Stomach smooth muscle (tissue), 2 donors: Measurements from ENCODE around the gene NASP.
A peak's percentile ranks its signal among the peaks of the same experiment; 100 is the strongest.

Experiments used
- H3K27ac ChIP-seq: one replicate; pipeline ENCODE4 v1.7.0; 2013; ENCODE audit warnings: mild to moderate bottlenecking, low read length, inconsistent platforms
- H3K27me3 ChIP-seq, 2 donors: one replicate each; pipeline ENCODE4 v1.7.0; 2013; ENCODE audit warnings: low read length in 2 of 2; ENCODE audit not compliant: insufficient read depth in 2 of 2, control insufficient read depth in 1 of 2
- H3K36me3 ChIP-seq, 2 donors: one replicate each; pipeline ENCODE4 v1.7.0; 2013; ENCODE audit warnings: low read length in 2 of 2; ENCODE audit not compliant: control insufficient read depth in 2 of 2, insufficient read depth in 2 of 2
- H3K4me1 ChIP-seq: one replicate; pipeline ENCODE4 v1.7.0; 2013; ENCODE audit warnings: low read length; ENCODE audit not compliant: control insufficient read depth, insufficient read depth
- H3K4me3 ChIP-seq, 2 donors: one replicate each; pipeline ENCODE4 v1.7.0; 2013; ENCODE audit warnings: low read length in 2 of 2
- H3K9ac ChIP-seq, 2 donors: one replicate each; pipeline ENCODE4 v1.7.0; 2013; ENCODE audit warnings: low read length in 2 of 2, mild to moderate bottlenecking in 1 of 2
- H3K9me3 ChIP-seq, 2 donors: one replicate each; pipeline ENCODE4 v1.7.0; 2013; ENCODE audit warnings: low read length in 2 of 2; ENCODE audit not compliant: control insufficient read depth in 2 of 2
- donor health status: healthy.
- donor health status: Pancreatic carcinoma.

NASP gene

DNA sequence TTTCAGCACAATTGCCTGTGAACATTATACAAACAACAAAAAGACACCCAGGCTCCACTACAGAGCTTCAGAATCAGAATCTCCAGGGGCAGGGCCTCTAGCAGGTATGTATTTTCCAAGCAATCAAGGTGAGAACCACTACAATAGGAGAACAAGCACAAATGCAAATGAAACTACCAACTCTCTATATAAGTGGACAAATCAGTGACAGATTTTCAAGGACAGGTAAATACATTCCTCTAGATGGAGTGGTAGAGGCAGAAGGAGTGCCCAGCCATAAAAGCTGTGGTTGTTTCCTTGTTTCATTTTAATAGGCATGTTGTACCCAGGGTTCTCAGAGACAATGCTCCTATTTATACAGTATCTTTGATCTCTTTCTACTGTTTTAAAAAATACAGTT lies 60.1 kb downstream of the NASP start:
- Histone ChIP-seq H3K4me1 (peaks cover 6% of the 10 kb centered on the region), H3K9me3 (no peaks in the 10 kb centered on the region), H3K36me3 (peaks cover 15 to 21% of the 10 kb centered on the region in 2 donors), H3K27ac (no peak overlapping the region), H3K27me3 (no peaks in the 10 kb centered on the region), H3K9ac (no peak overlapping the region), H3K4me3 (no peak overlapping the region)

GRCh38 chr1:45644661-45645060 lies 60.8 kb downstream of the NASP start:
- no peaks in the 10 kb centered on the region for H3K27me3 ChIP-seq
- no peak overlapping the region for H3K4me3 ChIP-seq
- no peak overlapping the region for H3K9ac ChIP-seq
- H3K27ac ChIP-seq, result no peak overlapping the region
- H3K4me1 ChIP-seq, result peaks cover 6% of the 10 kb centered on the region
- peaks cover 13 to 18% of the 10 kb centered on the region in 2 donors for H3K36me3 ChIP-seq
- no peaks in the 10 kb centered on the region for H3K9me3 ChIP-seq

- Histone ChIP-seq H3K27me3 (no peaks in the 10 kb centered on the region), H3K27ac (peak overlapping the region; percentile 18), H3K36me3 (peaks cover 12 to 17% of the 10 kb centered on the region in 2 donors), H3K9ac (peak overlapping the region in 1 of 2 donors; percentile 11), H3K4me1 (peaks cover 6% of the 10 kb centered on the region), H3K4me3 (peak overlapping the region; percentile 22 to 28), H3K9me3 (no peaks in the 10 kb centered on the region)
Measured at GRCh38 chr1:45647248-45648021, 63.6 kb downstream of the NASP start.

DNA sequence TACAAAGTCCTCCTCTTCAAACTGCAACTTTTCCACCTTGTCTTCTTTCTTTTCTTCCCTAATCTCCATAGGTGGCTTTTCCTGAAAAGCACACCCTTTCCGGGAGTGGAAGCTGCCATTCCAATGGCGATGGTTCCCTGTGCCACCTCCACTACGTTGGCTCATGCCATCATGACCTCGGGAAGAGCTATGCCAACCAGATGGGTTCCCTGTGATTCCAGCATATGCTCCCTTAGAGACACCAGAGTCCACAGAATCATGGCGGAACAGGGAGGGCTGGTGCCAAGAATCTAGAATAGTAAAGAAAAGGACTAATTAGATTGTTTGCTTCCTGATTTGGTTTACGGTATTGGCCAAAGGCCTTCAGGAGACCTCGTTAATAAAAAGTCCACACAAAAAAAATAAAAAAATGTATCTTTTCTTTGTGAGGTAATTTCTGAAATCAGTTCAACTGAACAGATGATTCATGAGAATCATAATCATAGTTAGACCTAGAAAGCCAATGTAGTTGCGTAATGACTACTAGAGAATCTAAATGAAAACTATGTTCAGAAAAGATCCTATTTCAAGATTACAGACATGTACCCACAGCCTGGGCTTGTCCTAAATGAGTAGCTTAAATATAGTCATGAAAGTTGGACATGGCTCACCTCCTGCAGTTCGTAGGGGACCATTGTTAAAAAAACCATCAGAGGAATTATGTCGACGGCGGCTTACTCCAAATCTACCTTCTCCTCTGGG lies 70.9 kb downstream of the NASP start:
- H3K27me3 ChIP-seq, result no peaks in the 10 kb centered on the region
- H3K36me3 ChIP-seq, result peaks cover 50 to 51% of the 10 kb centered on the region in 2 donors
- no peaks in the 10 kb centered on the region for H3K4me1 ChIP-seq
- no peak overlapping the region for H3K4me3 ChIP-seq
- no peak overlapping the region for H3K9ac ChIP-seq
- no peaks in the 10 kb centered on the region for H3K9me3 ChIP-seq
- no peak overlapping the region for H3K27ac ChIP-seq

GRCh38 chr1:45656573-45657226 lies 72.9 kb downstream of the NASP start:
- Histone ChIP-seq H3K36me3 (peaks cover 46 to 54% of the 10 kb centered on the region in 2 donors), H3K4me3 (no peak overlapping the region), H3K27me3 (no peaks in the 10 kb centered on the region), H3K4me1 (no peaks in the 10 kb centered on the region), H3K27ac (no peak overlapping the region), H3K9ac (no peak overlapping the region), H3K9me3 (no peaks in the 10 kb centered on the region)

DNA sequence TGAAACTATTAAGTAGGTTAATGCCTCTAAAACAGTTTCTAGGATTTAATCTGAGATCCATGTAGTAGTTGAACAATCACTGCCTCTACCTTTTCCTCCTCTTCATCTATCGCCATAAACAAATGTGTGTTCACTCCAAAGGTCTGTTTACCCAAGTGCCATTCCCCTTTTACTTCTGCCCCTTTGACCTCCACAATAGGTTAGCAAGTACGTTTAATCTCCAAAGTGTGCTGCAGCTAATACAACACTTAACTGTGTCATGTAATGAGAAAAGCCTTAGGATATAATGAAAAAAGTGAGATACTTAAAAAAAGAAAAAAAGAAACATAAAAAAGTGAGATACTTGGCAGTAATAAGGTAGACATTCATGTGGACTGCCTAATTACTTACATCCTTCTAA lies 74.3 kb downstream of the NASP start:
- H3K9ac ChIP-seq, result no peak overlapping the region
- H3K4me1 ChIP-seq, result no peaks in the 10 kb centered on the region
- H3K27me3 ChIP-seq, result no peaks in the 10 kb centered on the region
- no peak overlapping the region for H3K4me3 ChIP-seq
- H3K9me3 ChIP-seq, result no peaks in the 10 kb centered on the region
- H3K36me3 ChIP-seq, result peaks cover 42 to 50% of the 10 kb centered on the region in 2 donors
- no peak overlapping the region for H3K27ac ChIP-seq

DNA sequence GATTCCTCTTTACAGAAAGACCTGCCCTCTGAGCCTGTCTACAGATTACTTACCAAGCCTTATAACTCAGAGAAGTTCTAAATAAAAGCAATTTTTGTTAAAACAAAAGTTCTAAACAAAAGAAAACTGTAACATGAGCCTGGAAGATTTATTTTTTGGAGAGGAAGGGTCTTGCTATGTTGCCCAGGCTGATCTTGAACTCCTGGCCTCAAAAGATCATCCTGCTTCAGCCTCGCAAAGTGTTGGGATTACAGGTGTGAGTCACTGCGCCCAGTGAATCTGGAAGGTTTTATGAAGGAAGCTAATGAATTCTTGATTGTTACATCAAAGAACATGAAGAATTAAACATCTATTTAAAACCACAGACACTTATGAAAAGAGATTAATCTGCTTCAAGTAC lies 75.4 kb downstream of the NASP start:
- H3K9ac ChIP-seq, result no peak overlapping the region
- no peak overlapping the region for H3K4me3 ChIP-seq
- H3K4me1 ChIP-seq, result no peaks in the 10 kb centered on the region
- peaks cover 39 to 49% of the 10 kb centered on the region in 2 donors for H3K36me3 ChIP-seq
- no peaks in the 10 kb centered on the region for H3K9me3 ChIP-seq
- no peak overlapping the region for H3K27ac ChIP-seq
- no peaks in the 10 kb centered on the region for H3K27me3 ChIP-seq

- H3K27ac ChIP-seq, result no peak overlapping the region
- no peaks in the 10 kb centered on the region for H3K27me3 ChIP-seq
- H3K36me3 ChIP-seq, result peaks cover 30 to 38% of the 10 kb centered on the region in 2 donors
- no peaks in the 10 kb centered on the region for H3K9me3 ChIP-seq
- no peak overlapping the region for H3K9ac ChIP-seq
- no peak overlapping the region for H3K4me3 ChIP-seq
- H3K4me1 ChIP-seq, result no peaks in the 10 kb centered on the region
Measured at GRCh38 chr1:45660336-45660735, 76.5 kb downstream of the NASP start.

DNA sequence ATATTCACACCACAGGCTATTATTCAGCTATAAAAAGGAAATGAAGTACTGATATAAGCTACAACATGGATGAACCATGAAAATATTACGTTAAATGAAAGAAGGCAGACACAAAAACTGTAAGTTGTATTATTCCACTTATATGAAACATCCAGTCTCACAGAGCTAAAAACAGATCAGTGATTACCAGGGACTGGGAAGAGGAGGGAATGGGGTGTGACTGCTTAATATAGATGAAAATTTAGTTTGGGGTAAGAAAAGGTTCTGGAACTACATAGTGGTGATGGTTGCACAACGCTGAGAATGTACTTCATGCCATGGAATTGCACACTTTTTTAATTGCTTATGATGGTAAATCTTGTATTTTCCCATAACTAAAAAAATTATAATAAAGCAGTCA lies 83.0 kb downstream of the NASP start:
- H3K27ac ChIP-seq, result no peak overlapping the region
- no peaks in the 10 kb centered on the region for H3K36me3 ChIP-seq
- H3K27me3 ChIP-seq, result no peaks in the 10 kb centered on the region
- peaks cover 7% of the 10 kb centered on the region for H3K4me1 ChIP-seq
- no peak overlapping the region for H3K4me3 ChIP-seq
- H3K9ac ChIP-seq, result no peak overlapping the region
- no peaks in the 10 kb centered on the region for H3K9me3 ChIP-seq

- Histone ChIP-seq H3K4me3 (no peak overlapping the region), H3K36me3 (no peaks in the 10 kb centered on the region), H3K4me1 (peaks cover 7% of the 10 kb centered on the region), H3K27ac (no peak overlapping the region), H3K27me3 (no peaks in the 10 kb centered on the region), H3K9me3 (no peaks in the 10 kb centered on the region), H3K9ac (no peak overlapping the region)
Measured at GRCh38 chr1:45667321-45668111, 83.7 kb downstream of the NASP start.
